Measurements from ENCODE around the gene ASTN2. TPM values are rescaled to one million over a fixed set of nuclear protein-coding genes. Genes with fewer than 3 reads are reported as not detected.

Gene ASTN2
- polyA plus RNA-seq, 1 experiment = 12.8 TPM

GRCh38 chr9:116954731-116955130 is 460.1 kb downstream of the ASTN2 start:
- POLR2A ChIA-PET = no interaction called here
- Histone ChIP-seq H3K27me3 (ENCODE audit: control insufficient read depth, insufficient read depth, low read length) (no peaks in the 10 kb centered on the region), H3K4me3 (ENCODE audit: low read depth, low read length) (no peak overlapping the region), H3K36me3 (ENCODE audit: control insufficient read depth, insufficient read depth, low read length) (no peaks in the 10 kb centered on the region)
- CTCF ChIA-PET = interaction anchor here (0.7 to 1.7 kb wide), 2 partner anchors 11 to 95 kb away, joined by 3 to 7 read pairs; no protein-coding TSS in a partner anchor
- TF ChIP-seq CTCF (IDR thresholded peaks at IDR 0.05; ENCODE audit: insufficient read depth, low read depth, low read length) = no peak
- DNase-seq (ENCODE audit: low read depth) = no peak

- CTCF ChIA-PET = no interaction called here
- no peak for TF ChIP-seq CTCF (IDR thresholded peaks at IDR 0.05; ENCODE audit: insufficient read depth, low read depth, low read length)
- Histone ChIP-seq H3K27me3 (ENCODE audit: control insufficient read depth, insufficient read depth, low read length) (no peaks in the 10 kb centered on the region), H3K4me3 (ENCODE audit: low read depth, low read length) (no peak overlapping the region), H3K36me3 (ENCODE audit: control insufficient read depth, insufficient read depth, low read length) (no peaks in the 10 kb centered on the region)
- POLR2A ChIA-PET = no interaction called here
- no peak for DNase-seq (ENCODE audit: low read depth)
Measured at GRCh38 chr9:116953271-116953670, 461.6 kb downstream of the ASTN2 start.

- H3K27me3 ChIP-seq (ENCODE audit: control insufficient read depth, insufficient read depth, low read length) = no peaks in the 10 kb centered on the region
- no peak for TF ChIP-seq CTCF (IDR thresholded peaks at IDR 0.05; ENCODE audit: insufficient read depth, low read depth, low read length)
- no peak for DNase-seq (ENCODE audit: low read depth)
- ChIA-PET POLR2A (no interaction called here), CTCF (interaction anchor here (1.4 kb wide), 1 partner anchor 215 kb away, joined by 7 read pairs; no protein-coding TSS in a partner anchor)
- no peak overlapping the region for H3K4me3 ChIP-seq (ENCODE audit: low read depth, low read length)
- H3K36me3 ChIP-seq (ENCODE audit: control insufficient read depth, insufficient read depth, low read length) = no peaks in the 10 kb centered on the region
Measured at GRCh38 chr9:116952436-116952810, 462.4 kb downstream of the ASTN2 start.

GRCh38 chr9:116951588-116952435 is 463.0 kb downstream of the ASTN2 start:
- ChIA-PET CTCF (interaction anchor here (1.4 kb wide), 1 partner anchor 215 kb away, joined by 7 read pairs; no protein-coding TSS in a partner anchor), POLR2A (no interaction called here)
- TF ChIP-seq CTCF (IDR thresholded peaks at IDR 0.05; ENCODE audit: insufficient read depth, low read depth, low read length) = no peak
- Histone ChIP-seq H3K27me3 (ENCODE audit: control insufficient read depth, insufficient read depth, low read length) (no peaks in the 10 kb centered on the region), H3K36me3 (ENCODE audit: control insufficient read depth, insufficient read depth, low read length) (no peaks in the 10 kb centered on the region), H3K4me3 (ENCODE audit: low read depth, low read length) (no peak overlapping the region)
- DNase-seq (ENCODE audit: low read depth) = peak; percentile 93

DNA sequence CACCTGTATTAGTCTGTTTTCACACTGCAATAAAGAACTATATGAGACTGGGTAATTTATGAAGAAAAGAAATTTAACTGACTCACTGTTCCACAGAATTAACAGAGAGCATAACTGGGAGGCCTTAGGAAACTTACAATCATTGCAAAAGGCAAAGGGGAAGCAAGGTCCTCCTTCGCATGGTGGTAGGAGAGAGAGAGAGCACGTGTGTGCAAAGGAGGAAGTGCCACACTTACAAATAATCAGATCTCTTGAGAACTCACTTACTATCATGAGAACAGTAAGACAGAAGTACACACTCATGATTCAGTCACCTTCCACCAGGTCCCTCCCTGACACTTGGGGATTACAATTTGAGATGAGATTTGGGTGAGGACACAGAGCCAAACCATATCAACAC is 469.0 kb downstream of the ASTN2 start:
- no peaks in the 10 kb centered on the region for H3K36me3 ChIP-seq (ENCODE audit: control insufficient read depth, insufficient read depth, low read length)
- no peak overlapping the region for H3K4me3 ChIP-seq (ENCODE audit: low read depth, low read length)
- no peak for TF ChIP-seq CTCF (IDR thresholded peaks at IDR 0.05; ENCODE audit: insufficient read depth, low read depth, low read length)
- no peaks in the 10 kb centered on the region for H3K27me3 ChIP-seq (ENCODE audit: control insufficient read depth, insufficient read depth, low read length)
- DNase-seq (ENCODE audit: low read depth) = no peak
- POLR2A ChIA-PET = no interaction called here
- CTCF ChIA-PET = no interaction called here
